T-helper 17 cell (primary cell): ENCODE measurements around the gene STX1A. TPM values are rescaled to one million over a fixed set of nuclear protein-coding genes. Genes with fewer than 3 reads are reported as not detected.
"Not testable (repeated sequence)": the region's sequence is repeated elsewhere in the genome, so short reads cannot be mapped to it uniquely, and the experiment has no call there.

Experiments
- ATAC-seq: fragments of 150-1000 bp; cut with Tn5 transposase; 2 replicates; pipeline ENCODE4 v1.10.0; 2021; ENCODE audit warnings: mild to moderate bottlenecking, moderate library complexity
- DNase-seq, 3 donors: peaks; one replicate each; pipeline versions ENCODE4 v3.0.0 to v3.0.0-alpha.2; 2020 to 2021
- H3K9me3 ChIP-seq: one replicate; pipeline ENCODE4 v1.7.0; 2013; ENCODE audit warnings: low read length, mild to moderate bottlenecking; ENCODE audit not compliant: control insufficient read depth, poor library complexity, severe bottlenecking
- H3K27ac Mint-ChIP-seq: one replicate; pipeline ENCODE4 v1.8.0; 2022; ENCODE audit warnings: mild to moderate bottlenecking, moderate library complexity, mixed read lengths
- H3K27me3 Mint-ChIP-seq: one replicate; pipeline ENCODE4 v1.8.0; 2022; ENCODE audit warnings: mixed read lengths
- H3K36me3 Mint-ChIP-seq: one replicate; pipeline ENCODE4 v1.8.0; 2022; ENCODE audit warnings: low read depth, mixed read lengths
- H3K4me1 Mint-ChIP-seq: one replicate; pipeline ENCODE4 v1.8.0; 2022; ENCODE audit warnings: mild to moderate bottlenecking, mixed read lengths
- H3K4me3 Mint-ChIP-seq: one replicate; pipeline ENCODE4 v1.8.0; 2022; ENCODE audit warnings: mild to moderate bottlenecking, moderate library complexity, mixed read lengths
- total RNA-seq, 4 donors: library from RNA in 2 of 4; stranded (reverse) in 2 of 4; gene quantifications; one replicate each; pipeline ENCODE4 v1.2.3 and lab custom pipeline; 2022 to 2026

The STX1A gene
- total RNA-seq, 2 donors from 2014 or later: 18.4 to 21.2 TPM

GRCh38 chr7:73679709-73680108 is 39.8 kb downstream of the STX1A start:
- DNase-seq (no peak), ATAC-seq (no peak)
- Mint-ChIP-seq H3K4me3 (no peak overlapping the region), H3K36me3 (peaks cover 2% of the 10 kb centered on the region), H3K27ac (no peak overlapping the region), H3K27me3 (no peaks in the 10 kb centered on the region), H3K4me1 (peaks cover 16% of the 10 kb centered on the region)
- no peaks in the 10 kb centered on the region for H3K9me3 ChIP-seq

GRCh38 chr7:73678862-73679261 is 40.6 kb downstream of the STX1A start:
- Mint-ChIP-seq H3K27ac (no peak overlapping the region), H3K4me1 (peaks cover 14% of the 10 kb centered on the region), H3K27me3 (no peaks in the 10 kb centered on the region), H3K4me3 (no peak overlapping the region), H3K36me3 (peaks cover 2% of the 10 kb centered on the region)
- DNase-seq (no peak), ATAC-seq (no peak)
- H3K9me3 ChIP-seq: no peaks in the 10 kb centered on the region

- not testable (repeated sequence) for H3K27me3 Mint-ChIP-seq, H3K4me3 Mint-ChIP-seq, DNase-seq, H3K27ac Mint-ChIP-seq, H3K9me3 ChIP-seq, H3K36me3 Mint-ChIP-seq, ATAC-seq
- peaks cover 14% of the 10 kb centered on the region for H3K4me1 Mint-ChIP-seq
Observed at GRCh38 chr7:73676062-73676461, 43.4 kb downstream of the STX1A start.

- no peaks in the 10 kb centered on the region for H3K36me3 Mint-ChIP-seq
- H3K27me3 Mint-ChIP-seq: peaks cover 9% of the 10 kb centered on the region
Observed at GRCh38 chr7:73674468-73675124, 44.9 kb downstream of the STX1A start.

GRCh38 chr7:73671857-73672445 is 47.5 kb downstream of the STX1A start:
- H3K4me3 Mint-ChIP-seq: no peak overlapping the region
- H3K27me3 Mint-ChIP-seq: peaks cover 20% of the 10 kb centered on the region
- no peaks in the 10 kb centered on the region for H3K36me3 Mint-ChIP-seq
- DNase-seq: no peak
- H3K9me3 ChIP-seq: no peaks in the 10 kb centered on the region
- H3K27ac Mint-ChIP-seq: no peak overlapping the region
- peaks cover 14% of the 10 kb centered on the region for H3K4me1 Mint-ChIP-seq
- ATAC-seq: no peak

More at GRCh38 chr7:73674468-73675124, 44.9 kb downstream of the STX1A start:
- no peak for DNase-seq
- Mint-ChIP-seq H3K4me3 (no peak overlapping the region), H3K4me1 (peaks cover 8% of the 10 kb centered on the region), H3K27ac (no peak overlapping the region)
- H3K9me3 ChIP-seq: no peaks in the 10 kb centered on the region
- no peak for ATAC-seq

- Mint-ChIP-seq H3K4me1 (peaks cover 14% of the 10 kb centered on the region), H3K36me3 (no peaks in the 10 kb centered on the region), H3K27ac (no peak overlapping the region), H3K4me3 (no peak overlapping the region), H3K27me3 (peaks cover 20% of the 10 kb centered on the region)
- ATAC-seq: no peak
- no peaks in the 10 kb centered on the region for H3K9me3 ChIP-seq
- DNase-seq: no peak
Observed at GRCh38 chr7:73671322-73671661, 48.2 kb downstream of the STX1A start.

- Mint-ChIP-seq H3K27me3 (peaks cover 31% of the 10 kb centered on the region), H3K27ac (peak overlapping the region; percentile 27), H3K4me3 (no peak overlapping the region), H3K4me1 (peaks cover 16% of the 10 kb centered on the region), H3K36me3 (no peaks in the 10 kb centered on the region)
- no peaks in the 10 kb centered on the region for H3K9me3 ChIP-seq
- DNase-seq (no peak), ATAC-seq (no peak)
Observed at GRCh38 chr7:73669858-73670385, 49.5 kb downstream of the STX1A start.

- no peak for DNase-seq
- Mint-ChIP-seq H3K4me3 (no peak overlapping the region), H3K27ac (no peak overlapping the region), H3K36me3 (no peaks in the 10 kb centered on the region), H3K4me1 (peaks cover 16% of the 10 kb centered on the region), H3K27me3 (peaks cover 37% of the 10 kb centered on the region)
- ATAC-seq: no peak
- H3K9me3 ChIP-seq: no peaks in the 10 kb centered on the region
Observed at GRCh38 chr7:73669288-73669701, 50.2 kb downstream of the STX1A start.

GRCh38 chr7:73668886-73669230 is 50.6 kb downstream of the STX1A start:
- DNase-seq: no peak
- Mint-ChIP-seq H3K36me3 (no peaks in the 10 kb centered on the region), H3K27me3 (peaks cover 41% of the 10 kb centered on the region), H3K4me1 (peaks cover 16% of the 10 kb centered on the region), H3K27ac (no peak overlapping the region), H3K4me3 (peak overlapping the region; percentile 70)
- ATAC-seq: no peak
- no peaks in the 10 kb centered on the region for H3K9me3 ChIP-seq

- Mint-ChIP-seq H3K27me3 (peaks cover 46% of the 10 kb centered on the region), H3K4me1 (peaks cover 16% of the 10 kb centered on the region), H3K27ac (no peak overlapping the region), H3K4me3 (peak overlapping the region; percentile 70), H3K36me3 (no peaks in the 10 kb centered on the region)
- peaks cover 2% of the 10 kb centered on the region for H3K9me3 ChIP-seq
- no peak for DNase-seq
- ATAC-seq: no peak
Observed at GRCh38 chr7:73668103-73668885, 51.2 kb downstream of the STX1A start.

- Mint-ChIP-seq H3K4me1 (peaks cover 16% of the 10 kb centered on the region), H3K27me3 (peaks cover 54% of the 10 kb centered on the region), H3K4me3 (peak within 1 kb of the TSS; percentile 80), H3K36me3 (no peaks in the 10 kb centered on the region), H3K27ac (peak within 1 kb of the TSS; percentile 69)
- DNase-seq (peak; percentile 92 to 99 (median 98)), ATAC-seq (peak; percentile 96)
- peaks cover 6% of the 10 kb centered on the region for H3K9me3 ChIP-seq
Observed at GRCh38 chr7:73667344-73668102, 51.9 kb downstream of the STX1A start, which contains the start of gene VPS37D. TSS of gene VPS37D (plus strand) at chr7:73667831. CDS start at chr7:73667959, 128 bp downstream.

GRCh38 chr7:73663033-73663432 is 56.4 kb downstream of the STX1A start:
- H3K9me3 ChIP-seq: peaks cover 6% of the 10 kb centered on the region
- H3K27ac Mint-ChIP-seq: no peak overlapping the region
- H3K36me3 Mint-ChIP-seq: no peaks in the 10 kb centered on the region
- no peak overlapping the region for H3K4me3 Mint-ChIP-seq
- H3K27me3 Mint-ChIP-seq: peaks cover 50% of the 10 kb centered on the region
- ATAC-seq: no peak
- H3K4me1 Mint-ChIP-seq: peaks cover 10% of the 10 kb centered on the region
- DNase-seq: no peak

GRCh38 chr7:73660594-73660993 is 58.9 kb downstream of the STX1A start:
- H3K4me1 Mint-ChIP-seq, H3K4me3 Mint-ChIP-seq, DNase-seq, H3K36me3 Mint-ChIP-seq, ATAC-seq, H3K27ac Mint-ChIP-seq, H3K9me3 ChIP-seq: not testable (repeated sequence)
- H3K27me3 Mint-ChIP-seq: peaks cover 42% of the 10 kb centered on the region
